ENCODE data around the gene GRIK4.

DNA sequence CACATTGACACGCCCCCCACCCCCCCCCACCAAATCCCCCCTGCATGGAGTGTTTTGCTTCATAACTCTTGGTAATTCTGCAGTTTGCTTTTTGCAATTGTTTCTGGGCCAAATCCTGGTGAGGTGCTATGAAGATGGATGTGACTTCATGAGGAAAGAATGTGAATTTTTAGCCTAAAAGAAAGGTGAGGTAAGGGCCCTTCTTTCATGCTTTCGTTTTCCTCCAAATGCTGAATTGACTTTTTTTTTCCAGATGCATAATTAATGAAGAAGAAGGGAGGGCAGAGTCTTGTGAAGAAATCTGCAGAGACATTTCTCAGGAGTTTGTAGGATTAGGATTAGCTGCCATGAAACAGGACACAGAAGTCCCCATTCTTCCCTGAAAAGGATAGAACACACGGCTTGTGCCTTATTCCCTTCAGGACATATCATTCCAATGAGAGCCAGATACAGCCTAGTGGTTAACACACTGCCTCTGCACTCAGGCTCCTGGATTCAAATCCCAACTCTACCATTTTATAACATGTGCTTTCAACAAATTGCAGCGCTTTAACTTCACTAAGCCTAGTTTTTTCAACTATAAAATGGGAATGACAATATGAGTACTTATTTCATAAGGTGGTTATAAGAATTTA, 492.8 kb downstream of the GRIK4 start:
- TF ChIP-seq, protein P1, sequence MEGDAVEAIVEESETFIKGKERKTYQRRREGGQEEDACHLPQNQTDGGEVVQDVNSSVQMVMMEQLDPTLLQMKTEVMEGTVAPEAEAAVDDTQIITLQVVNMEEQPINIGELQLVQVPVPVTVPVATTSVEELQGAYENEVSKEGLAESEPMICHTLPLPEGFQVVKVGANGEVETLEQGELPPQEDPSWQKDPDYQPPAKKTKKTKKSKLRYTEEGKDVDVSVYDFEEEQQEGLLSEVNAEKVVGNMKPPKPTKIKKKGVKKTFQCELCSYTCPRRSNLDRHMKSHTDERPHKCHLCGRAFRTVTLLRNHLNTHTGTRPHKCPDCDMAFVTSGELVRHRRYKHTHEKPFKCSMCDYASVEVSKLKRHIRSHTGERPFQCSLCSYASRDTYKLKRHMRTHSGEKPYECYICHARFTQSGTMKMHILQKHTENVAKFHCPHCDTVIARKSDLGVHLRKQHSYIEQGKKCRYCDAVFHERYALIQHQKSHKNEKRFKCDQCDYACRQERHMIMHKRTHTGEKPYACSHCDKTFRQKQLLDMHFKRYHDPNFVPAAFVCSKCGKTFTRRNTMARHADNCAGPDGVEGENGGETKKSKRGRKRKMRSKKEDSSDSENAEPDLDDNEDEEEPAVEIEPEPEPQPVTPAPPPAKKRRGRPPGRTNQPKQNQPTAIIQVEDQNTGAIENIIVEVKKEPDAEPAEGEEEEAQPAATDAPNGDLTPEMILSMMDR (conservative IDR thresholded peaks at IDR 0.05): no peak
- no peak for TF ChIP-seq EZH2 (IDR thresholded peaks at IDR 0.05; ENCODE audit: low read depth)
